Esophagus muscularis mucosa (tissue), 4 donors: ENCODE data around the gene GFER. TPM values are rescaled to one million over a fixed set of nuclear protein-coding genes. Genes with fewer than 3 reads are reported as not detected.

Experiments
- DNase-seq: peaks from one replicate; pipeline ENCODE4 v3.0.0-alpha.2; 2017; ENCODE audit errors: extremely low spot score
- H3K27ac ChIP-seq, 4 donors: fragments of 200-600 bp; sonication (generic); replicated peaks in 1 of 4; 1 replicate in 3 of 4; 2 replicates in 1 of 4; pipeline ENCODE4 v1.5.1; 2016 to 2019; ENCODE audit warnings: mild to moderate bottlenecking in 1 of 4
- H3K27me3 ChIP-seq, 4 donors: fragments of 200-600 bp; sonication (generic); one replicate each; pipeline versions ENCODE4 v1.5.1 to v1.6.0; 2016 to 2019
- H3K36me3 ChIP-seq, 4 donors: fragments of 200-600 bp; sonication (generic); one replicate each; pipeline ENCODE4 v1.5.1; 2016 to 2019
- H3K4me1 ChIP-seq, 4 donors: fragments of 200-600 bp; sonication (generic); one replicate each; pipeline ENCODE4 v1.5.1; 2016 to 2019
- H3K4me3 ChIP-seq, 4 donors: fragments of 200-600 bp; sonication (generic); 1 replicate in 2 of 4; 2 replicates in 2 of 4; pipeline ENCODE4 v1.5.1; 2016 to 2019; ENCODE audit warnings: mild to moderate bottlenecking in 4 of 4, moderate library complexity in 1 of 4
- H3K9me3 ChIP-seq, 4 donors: fragments of 200-600 bp; sonication (generic); 1 replicate in 3 of 4; 2 replicates in 1 of 4; pipeline ENCODE4 v1.5.1; 2016 to 2019
- EP300 ChIP-seq: sonication (generic); formaldehyde crosslinking; IDR thresholded peaks from one replicate; pipeline ENCODE4 v1.6.1; 2017; ENCODE audit warnings: antibody characterized with exemption
- POLR2A ChIP-seq: fragments of 450-650 bp; IDR thresholded peaks from one replicate; pipeline ENCODE4 v1.6.1; 2017; ENCODE audit warnings: antibody characterized with exemption, moderate library complexity, mild to moderate bottlenecking, low read depth
- POLR2AphosphoS5 ChIP-seq, 2 donors: sonication (generic); formaldehyde crosslinking; IDR thresholded peaks; one replicate each; pipeline ENCODE4 v1.6.1; 2017; ENCODE audit warnings: antibody characterized with exemption in 2 of 2
- WGBS: methylation state at CpG from one replicate; pipeline ENCODE4 v1.1.5; 2018; 5-methylcytosine and 5-hydroxymethylcytosine counted together
- intact Hi-C: fragments of 100-400 bp; cut with DNase I; formaldehyde crosslinking; loops from one replicate; pipeline ENCODE4 v1.15.1; 2023
- total RNA-seq, 4 donors: library from RNA; depleted of rRNA; stranded (reverse); fragments of >200 nt; gene quantifications; one replicate each; pipeline versions ENCODE4 v1.1.0 to v1.2.1, GENCODE V29; 2016
- TF ChIP-seq, protein P1 (sequence below), 3 experiments: fragments of 200-600 bp in 2 of 3; fragments of 450-650 bp in 1 of 3; sonication (generic) in 2 of 3; IDR thresholded peaks; one replicate each; pipeline ENCODE4 v1.5.1; 2017 to 2019; ENCODE audit warnings: antibody characterized with exemption in 3 of 3, mild to moderate bottlenecking in 2 of 3, moderate library complexity in 1 of 3

GFER gene
- total RNA-seq, 4 donors from 2014 or later: 14.1 to 38.5 (median 23.7) TPM

DNA sequence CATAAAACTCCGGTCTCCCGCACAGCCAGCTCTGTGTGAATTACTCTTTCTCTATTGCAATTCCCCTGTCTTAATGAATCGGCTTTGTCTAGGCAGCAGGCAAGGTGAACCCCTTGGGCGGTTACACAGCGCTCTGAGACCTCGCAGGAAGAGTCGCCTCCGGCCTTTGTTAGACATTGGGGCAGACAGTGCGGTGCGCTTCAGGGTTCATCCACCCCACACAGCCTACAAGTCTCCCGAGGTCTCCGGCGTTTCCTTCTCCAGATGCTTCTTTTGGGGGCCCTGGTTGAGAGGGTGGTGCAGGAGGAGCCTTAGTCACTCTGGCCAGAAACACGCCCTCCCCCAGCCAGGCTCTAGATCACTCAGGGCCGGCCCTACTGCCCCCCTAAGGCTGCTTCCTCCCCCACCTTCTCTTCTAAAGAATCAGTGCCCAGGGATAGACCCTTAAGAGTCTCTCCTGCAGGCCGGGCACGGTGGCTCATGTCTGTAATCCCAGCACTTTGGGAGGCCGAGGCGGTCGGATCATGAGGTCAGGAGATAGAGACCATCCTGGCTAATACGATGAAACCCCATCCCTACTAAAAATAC lies 39.3 kb upstream of the GFER start:
- Histone ChIP-seq H3K9me3 (no peaks in the 10 kb centered on the region), H3K36me3 (peaks cover 10 to 17% (median 15%) of the 10 kb centered on the region in 4 donors), H3K4me3 (no peak overlapping the region), H3K27me3 (no peaks in the 10 kb centered on the region), H3K27ac (no peak overlapping the region), H3K4me1 (peaks cover 12 to 34% (median 29%) of the 10 kb centered on the region in 4 donors)
- intact Hi-C loops: no loop called here
- no peak for DNase-seq
- 93% methylated on average over 16 of the region's 21 CpGs for WGBS
- TF ChIP-seq, protein P1, sequence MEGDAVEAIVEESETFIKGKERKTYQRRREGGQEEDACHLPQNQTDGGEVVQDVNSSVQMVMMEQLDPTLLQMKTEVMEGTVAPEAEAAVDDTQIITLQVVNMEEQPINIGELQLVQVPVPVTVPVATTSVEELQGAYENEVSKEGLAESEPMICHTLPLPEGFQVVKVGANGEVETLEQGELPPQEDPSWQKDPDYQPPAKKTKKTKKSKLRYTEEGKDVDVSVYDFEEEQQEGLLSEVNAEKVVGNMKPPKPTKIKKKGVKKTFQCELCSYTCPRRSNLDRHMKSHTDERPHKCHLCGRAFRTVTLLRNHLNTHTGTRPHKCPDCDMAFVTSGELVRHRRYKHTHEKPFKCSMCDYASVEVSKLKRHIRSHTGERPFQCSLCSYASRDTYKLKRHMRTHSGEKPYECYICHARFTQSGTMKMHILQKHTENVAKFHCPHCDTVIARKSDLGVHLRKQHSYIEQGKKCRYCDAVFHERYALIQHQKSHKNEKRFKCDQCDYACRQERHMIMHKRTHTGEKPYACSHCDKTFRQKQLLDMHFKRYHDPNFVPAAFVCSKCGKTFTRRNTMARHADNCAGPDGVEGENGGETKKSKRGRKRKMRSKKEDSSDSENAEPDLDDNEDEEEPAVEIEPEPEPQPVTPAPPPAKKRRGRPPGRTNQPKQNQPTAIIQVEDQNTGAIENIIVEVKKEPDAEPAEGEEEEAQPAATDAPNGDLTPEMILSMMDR (IDR thresholded peaks at IDR 0.05): no peak
- TF ChIP-seq POLR2AphosphoS5 (IDR thresholded peaks at IDR 0.05): no peak
- TF ChIP-seq EP300: no peak
- no peak for TF ChIP-seq POLR2A

DNA sequence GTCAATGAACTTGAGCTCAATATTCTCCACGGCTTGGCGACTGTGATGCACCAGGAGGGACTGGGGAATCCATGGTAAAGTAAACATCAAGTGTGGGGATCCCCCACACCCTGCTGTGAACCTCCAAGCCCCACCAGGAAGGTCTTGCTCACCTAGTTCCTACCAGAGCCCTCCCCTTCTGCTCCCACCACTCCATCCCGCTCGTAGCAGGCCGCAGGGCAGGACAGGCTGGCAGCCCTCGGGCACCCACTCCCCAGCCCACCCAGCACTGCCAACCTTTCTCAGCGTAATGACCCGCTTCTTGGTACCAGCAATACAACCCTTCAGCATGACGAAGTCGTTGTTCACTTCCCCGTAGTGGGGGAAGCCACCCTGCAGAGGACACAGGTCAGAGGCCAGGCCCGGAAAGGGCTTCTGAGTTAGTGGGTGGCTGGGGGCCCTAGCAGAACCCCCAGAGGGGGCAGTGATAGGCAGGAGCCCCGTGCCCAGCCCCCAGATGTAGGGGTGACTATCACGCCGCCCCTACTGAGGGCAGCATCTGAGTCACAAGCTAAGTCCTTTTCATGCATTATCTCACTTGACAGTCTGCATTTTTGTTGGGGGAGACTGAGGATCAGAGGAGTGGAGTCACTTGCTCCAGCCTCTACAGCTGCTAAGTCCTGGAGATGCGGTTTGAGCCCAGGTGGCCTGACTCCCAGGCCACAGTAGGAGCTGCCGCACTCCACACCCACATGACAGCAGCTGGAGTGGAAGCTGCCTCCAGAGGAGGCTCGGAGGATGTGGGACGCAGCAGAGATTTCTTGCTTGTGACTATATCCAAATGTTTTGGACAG lies 38.2 kb upstream of the GFER start:
- no peak overlapping the region for H3K27ac ChIP-seq
- 88% methylated on average over 17 of the region's 19 CpGs for WGBS
- no peak overlapping the region for H3K4me3 ChIP-seq
- peaks cover 1 to 6% (median 5%) of the 10 kb centered on the region in 4 donors for H3K36me3 ChIP-seq
- H3K9me3 ChIP-seq: no peaks in the 10 kb centered on the region
- H3K27me3 ChIP-seq: no peaks in the 10 kb centered on the region
- peaks cover 12 to 29% (median 27%) of the 10 kb centered on the region in 4 donors for H3K4me1 ChIP-seq
- DNase-seq: no peak
- TF ChIP-seq, protein P1 (IDR thresholded peaks at IDR 0.05): no peak
- TF ChIP-seq POLR2A (no peak), EP300 (no peak), POLR2AphosphoS5 (IDR thresholded peaks at IDR 0.05) (no peak)
- intact Hi-C loops: no loop called here

DNA sequence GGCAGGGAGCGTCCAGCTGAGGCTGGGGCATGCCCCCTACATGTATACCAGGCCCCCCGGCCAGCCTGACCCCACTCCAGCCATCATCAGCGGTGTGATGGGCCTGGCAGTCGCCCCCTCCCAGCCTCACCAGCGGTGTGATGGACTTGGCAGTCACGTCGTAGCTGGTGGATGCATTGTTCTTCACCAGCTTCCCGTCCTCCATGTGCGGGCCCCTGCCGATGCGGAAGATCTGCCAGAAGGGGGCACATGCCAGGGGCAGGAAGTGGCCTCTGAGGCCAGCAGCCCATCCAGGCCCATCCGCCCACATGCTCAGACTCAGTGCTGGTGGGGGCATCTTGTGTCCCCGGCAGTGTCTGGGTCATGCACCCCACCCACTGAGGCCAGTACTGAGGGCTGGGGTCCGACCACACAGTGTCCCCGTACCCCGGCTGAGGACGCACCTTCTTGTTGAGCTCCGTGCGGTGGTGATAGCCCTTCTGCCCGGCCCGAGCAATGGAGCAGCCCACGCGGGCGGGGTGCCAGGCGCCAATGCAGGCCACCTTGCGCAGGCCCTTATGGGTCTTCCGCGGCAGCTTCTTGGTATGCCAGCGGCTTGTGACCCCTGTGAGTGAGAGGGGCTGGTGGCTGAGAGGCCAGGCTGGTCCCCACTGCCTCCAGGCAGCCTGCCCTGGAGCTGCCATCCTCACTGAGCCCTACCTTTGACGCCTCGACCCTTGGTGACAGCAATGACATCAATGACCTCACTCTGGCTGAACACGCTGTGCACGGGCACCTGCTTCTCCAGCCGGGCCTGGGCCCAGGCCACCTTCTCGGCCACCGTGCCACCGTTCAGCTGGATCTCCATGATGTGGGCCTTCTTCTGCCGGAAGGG lies 37.3 kb upstream of the GFER start:
- 89% methylated on average over 19 of the region's 38 CpGs for WGBS
- intact Hi-C loops: no loop called here
- no peak overlapping the region for H3K27ac ChIP-seq
- no peak for TF ChIP-seq POLR2AphosphoS5 (IDR thresholded peaks at IDR 0.05)
- no peak for TF ChIP-seq POLR2A
- no peak for TF ChIP-seq EP300
- TF ChIP-seq, protein P1 (IDR thresholded peaks at IDR 0.05): no peak
- no peak for DNase-seq
- peaks cover 8 to 19% (median 17%) of the 10 kb centered on the region in 4 donors for H3K4me1 ChIP-seq
- H3K9me3 ChIP-seq: no peaks in the 10 kb centered on the region
- H3K4me3 ChIP-seq: no peak overlapping the region
- no peaks in the 10 kb centered on the region for H3K27me3 ChIP-seq
- H3K36me3 ChIP-seq: no peaks in the 10 kb centered on the region

DNA sequence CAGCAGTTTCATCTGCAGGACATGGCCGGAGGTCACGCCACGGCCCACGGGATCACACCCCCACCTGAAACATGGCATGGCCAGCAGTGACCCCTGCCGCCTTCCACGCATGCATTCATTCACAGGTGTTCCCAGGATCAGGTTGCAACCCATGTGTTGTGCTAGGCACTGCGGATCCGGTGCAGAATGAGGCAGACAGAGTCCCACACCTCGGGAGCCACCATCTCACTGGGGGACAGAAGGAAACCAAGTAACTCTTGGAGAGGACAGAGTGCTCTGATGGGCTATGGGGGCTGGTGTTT lies 36.7 kb upstream of the GFER start:
- 83% methylated on average over 4 of the region's 9 CpGs for WGBS
- Histone ChIP-seq H3K9me3 (no peaks in the 10 kb centered on the region), H3K4me1 (peaks cover 2 to 14% (median 11%) of the 10 kb centered on the region in 4 donors), H3K36me3 (no peaks in the 10 kb centered on the region), H3K27me3 (no peaks in the 10 kb centered on the region), H3K4me3 (no peak overlapping the region), H3K27ac (no peak overlapping the region)
- DNase-seq: no peak
- TF ChIP-seq EP300: no peak
- no peak for TF ChIP-seq POLR2A
- TF ChIP-seq, protein P1 (IDR thresholded peaks at IDR 0.05): no peak
- TF ChIP-seq POLR2AphosphoS5 (IDR thresholded peaks at IDR 0.05): no peak
- intact Hi-C loops: no loop called here
